GM21723 (cell line): ENCODE results near the gene UPK3A.

Source experiments
- ATAC-seq: cut with Tn5 transposase; IDR thresholded peaks from one replicate; pipeline ENCODE4 v1.9.1; 2021; ENCODE audit warnings: mild to moderate bottlenecking, moderate library complexity; ENCODE audit not compliant: unreplicated experiment

Gene UPK3A

DNA sequence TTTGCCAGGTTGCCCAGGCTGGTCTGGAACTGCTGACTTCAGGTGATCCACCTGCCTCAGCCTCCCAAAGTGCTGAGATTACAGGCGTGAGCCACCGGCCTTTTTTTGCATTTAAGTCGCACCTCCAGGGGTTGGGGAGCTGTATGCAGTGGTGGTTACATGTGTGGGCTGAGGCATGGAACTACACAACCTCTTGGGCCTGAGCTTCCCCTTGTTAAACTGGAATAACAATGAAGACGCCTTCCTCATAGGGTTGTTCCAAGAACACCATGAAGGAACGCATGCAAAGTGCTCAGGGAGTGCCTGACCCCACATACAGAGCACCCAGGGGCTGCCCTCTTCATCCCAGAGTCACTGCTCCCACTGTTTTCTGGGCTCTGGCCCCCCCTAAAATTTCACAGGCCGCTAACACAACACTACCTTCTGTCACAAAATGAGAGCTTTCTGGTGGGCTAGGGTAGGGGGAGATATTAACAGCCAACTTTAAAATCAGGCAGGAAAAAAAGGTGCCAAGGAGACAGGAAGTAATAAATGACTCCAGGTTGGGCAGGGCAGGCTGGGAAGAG, 23.7 kb downstream of the UPK3A start:
- no peak for ATAC-seq

DNA sequence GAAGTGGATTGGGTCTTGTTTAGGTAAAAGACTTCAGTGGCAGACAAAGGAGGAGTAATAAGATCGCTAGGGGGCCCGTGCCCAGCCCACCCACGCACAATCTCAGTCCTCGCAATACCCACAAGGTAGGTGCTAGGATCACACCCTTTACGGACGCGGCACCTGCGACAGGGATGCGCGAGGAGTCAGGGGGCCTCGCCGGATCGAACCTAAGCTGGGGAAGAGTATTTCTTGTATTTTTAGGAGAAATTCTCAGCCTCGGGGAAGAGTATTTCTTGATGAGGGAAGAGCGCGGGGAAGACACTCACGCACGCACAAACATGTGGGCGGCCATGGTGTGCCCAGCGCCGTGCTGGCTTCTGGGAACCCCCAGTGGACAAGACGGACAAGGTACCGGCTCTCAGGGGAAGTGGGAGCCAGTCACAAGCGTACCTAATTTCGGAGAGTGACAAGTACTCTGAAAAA, 24.2 kb downstream of the UPK3A start:
- no peak for ATAC-seq

DNA sequence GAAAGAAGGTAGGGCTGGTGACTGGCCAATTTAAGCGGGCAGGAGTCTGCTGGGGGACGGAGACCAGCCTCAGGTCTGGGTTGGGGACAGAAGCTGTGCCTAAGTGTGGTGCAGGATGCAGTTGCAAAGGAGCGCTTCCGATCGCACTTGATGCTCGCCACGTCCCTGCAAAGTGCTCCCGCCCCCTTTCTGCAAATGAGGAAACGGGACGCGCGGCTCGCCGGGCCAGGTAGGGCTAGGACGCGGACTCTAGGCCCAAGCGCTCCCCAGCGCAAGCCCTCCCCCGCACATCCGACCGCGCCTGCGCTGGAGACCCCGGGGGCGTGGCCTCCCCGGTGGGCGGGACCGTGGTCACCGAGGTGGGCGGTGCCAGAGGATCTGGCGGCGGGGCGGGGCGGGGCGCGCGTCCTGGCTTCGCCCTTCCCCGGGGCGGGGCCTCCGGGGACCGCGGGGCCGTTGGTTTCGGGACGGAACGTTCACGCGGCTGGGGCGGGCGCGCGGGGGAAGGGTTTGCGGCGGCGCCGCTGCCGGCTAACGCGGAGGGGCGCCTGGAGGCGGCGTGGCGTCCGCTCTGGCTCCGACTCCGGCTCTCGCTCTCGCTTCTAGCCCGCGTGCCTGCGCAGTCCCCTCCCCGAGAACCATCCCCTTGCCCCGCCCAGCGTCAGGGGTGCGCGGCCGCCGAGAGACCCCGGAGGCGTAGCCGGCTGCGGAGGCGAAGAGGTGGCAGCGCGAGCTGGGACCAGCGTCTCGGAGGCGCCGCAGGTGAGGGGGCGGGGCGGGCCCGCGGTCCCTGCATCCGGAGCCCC, 24.9 kb downstream of the UPK3A start, which contains the start of gene FAM118A:
Gene FAM118A, plus strand, starts transcription at position 513 of the 806 bp plus-strand sequence. CDS start 12,446 bp downstream, outside the sequence.
- peak; percentile 75 for ATAC-seq

DNA sequence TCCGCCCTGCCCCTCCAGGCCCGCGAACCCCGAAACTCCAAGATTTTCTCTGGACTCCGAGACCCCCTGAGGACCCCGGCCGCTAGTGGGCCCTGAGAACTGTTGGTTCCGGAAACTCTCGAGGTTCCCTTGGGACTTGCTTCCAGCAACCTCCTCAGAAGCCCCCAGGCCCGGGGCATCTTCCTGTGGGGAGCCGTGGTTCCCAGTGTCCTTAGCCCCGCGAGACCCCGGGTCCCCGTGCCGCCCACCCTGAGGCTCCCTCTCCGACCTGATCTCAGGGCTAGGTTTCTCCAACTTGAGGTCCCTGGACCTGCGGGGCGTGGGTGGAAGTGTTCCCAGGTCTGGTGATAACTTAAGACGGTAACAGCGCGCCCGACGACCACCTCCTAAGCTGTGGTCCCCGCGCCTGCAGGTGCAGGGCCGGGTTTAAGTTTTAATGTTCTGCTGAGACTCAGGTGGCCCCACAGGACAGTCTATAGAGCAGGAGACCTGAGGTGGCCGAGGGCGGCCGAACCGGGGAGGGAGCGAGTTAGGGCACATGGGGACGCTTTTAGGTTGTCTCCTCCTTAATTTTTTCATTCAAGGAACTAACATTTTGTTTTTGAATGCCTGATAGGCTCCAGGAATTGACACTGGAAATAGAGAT, 25.7 kb downstream of the UPK3A start:
- ATAC-seq: no peak

DNA sequence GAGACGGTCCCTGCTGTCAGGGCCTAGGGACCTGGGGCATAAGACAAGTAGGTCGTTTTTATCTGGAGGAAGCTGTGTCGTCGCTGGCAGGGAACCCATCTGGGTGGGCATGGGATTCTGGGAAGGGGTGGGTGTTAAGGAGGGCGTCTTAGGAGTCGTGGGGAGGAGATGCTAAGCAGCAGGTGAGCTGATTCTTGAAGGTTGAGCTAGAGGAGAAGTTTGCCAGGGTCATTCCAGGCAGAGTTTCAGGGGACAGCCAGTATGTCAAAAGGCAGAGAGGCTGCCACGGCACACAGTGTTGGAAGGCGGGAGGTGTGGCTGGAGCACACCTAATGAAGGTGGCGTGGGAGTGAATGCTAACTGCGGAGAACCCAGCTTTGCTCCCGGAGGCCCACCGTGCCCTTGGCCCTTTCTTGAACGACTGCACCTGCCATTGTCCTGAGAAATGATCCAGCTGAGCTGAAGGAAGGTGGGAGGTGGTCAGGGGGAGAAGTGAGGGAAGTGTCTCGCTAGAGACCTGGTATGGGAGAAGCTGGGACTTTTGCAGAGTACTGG, 26.3 kb downstream of the UPK3A start:
- no peak for ATAC-seq

DNA sequence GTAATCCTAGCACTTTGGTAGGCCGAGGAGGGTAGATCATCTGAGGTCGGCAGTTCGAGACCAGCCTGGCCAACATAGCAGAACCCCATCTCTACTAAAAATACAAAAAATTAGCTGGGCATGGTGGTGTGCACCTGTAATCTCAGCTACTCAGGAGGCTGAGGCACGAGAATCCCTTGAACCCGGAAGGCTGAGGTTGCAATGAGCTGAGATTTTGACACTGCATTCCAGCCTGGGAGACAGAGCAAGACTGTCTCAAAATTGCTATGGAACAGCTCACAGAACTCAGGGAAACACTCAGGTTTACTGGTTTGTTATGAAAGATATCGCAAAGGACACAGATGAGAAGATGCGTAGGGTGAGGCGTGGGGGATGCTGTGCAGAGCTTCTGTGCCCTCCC, 27.7 kb downstream of the UPK3A start:
- no peak for ATAC-seq

DNA sequence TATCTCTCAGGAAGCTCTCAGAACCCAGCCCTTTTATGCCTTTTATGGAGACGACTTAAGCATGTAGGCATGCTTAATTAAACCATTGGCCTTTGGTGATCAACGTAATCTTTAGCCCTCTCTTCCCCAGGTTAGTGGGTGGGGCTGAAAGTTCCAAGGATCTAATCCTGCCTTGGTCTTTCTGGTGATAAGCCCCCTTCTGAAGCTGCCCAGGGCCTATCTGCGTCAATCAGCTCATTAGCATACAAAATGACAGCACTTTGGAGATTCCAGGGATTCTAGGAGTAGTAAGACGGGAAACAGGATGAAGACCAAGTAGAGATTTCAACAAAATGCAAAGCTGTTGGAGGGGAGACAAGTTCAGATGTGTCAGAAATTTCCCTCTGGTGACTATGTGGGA, 28.1 kb downstream of the UPK3A start:
- no peak for ATAC-seq

DNA sequence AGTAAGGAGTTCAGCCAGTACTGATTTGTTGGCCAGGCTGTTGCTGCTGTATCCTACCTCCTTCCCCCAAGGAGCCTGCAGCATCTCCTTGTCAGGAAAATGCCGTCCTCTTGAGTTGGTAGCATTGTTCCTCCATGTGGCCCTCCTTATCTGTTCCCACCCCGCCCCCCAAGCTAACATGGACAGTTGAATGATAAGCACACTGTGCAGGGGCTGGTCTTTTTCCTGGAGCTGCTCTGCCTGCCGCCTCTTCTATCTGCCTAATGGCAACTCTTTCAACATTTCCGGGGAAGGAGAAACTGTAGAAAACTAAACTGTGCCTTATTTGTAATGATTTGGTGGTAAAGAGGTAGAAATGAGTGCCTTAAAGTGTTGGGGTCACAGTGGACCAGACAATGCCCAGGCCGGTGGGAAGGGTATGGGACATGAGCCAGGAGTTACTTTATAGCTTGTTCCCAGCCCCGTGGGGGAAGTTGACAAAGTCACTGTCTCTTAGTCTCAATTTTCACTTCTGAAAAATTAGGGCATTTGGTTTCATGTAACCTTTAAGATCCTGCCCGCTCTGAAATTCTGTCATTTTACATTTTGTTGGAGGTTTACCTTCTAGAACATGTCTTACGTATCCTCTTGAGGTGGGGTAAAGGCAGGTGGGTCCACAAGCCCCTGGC, 29.4 kb downstream of the UPK3A start:
- ATAC-seq: no peak

DNA sequence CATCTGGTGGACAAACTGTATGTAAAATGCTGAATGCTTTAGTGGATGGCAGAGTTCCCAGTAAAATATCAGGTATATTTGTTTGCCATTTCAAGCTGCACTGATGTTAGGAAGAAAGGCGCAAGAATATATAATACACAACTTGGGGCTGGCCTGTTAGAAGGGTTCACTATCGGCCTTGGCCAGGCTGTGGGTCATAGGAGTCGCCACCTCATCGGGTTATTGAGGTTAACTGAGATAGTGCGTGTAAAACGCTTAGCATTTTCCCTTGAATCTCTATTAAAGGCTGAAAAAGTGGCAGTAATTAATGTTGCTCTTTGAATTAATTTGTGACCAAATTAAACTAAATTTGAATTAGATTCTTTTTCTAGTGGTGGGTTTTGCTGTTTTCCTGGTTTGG, 30.0 kb downstream of the UPK3A start:
- no peak for ATAC-seq

DNA sequence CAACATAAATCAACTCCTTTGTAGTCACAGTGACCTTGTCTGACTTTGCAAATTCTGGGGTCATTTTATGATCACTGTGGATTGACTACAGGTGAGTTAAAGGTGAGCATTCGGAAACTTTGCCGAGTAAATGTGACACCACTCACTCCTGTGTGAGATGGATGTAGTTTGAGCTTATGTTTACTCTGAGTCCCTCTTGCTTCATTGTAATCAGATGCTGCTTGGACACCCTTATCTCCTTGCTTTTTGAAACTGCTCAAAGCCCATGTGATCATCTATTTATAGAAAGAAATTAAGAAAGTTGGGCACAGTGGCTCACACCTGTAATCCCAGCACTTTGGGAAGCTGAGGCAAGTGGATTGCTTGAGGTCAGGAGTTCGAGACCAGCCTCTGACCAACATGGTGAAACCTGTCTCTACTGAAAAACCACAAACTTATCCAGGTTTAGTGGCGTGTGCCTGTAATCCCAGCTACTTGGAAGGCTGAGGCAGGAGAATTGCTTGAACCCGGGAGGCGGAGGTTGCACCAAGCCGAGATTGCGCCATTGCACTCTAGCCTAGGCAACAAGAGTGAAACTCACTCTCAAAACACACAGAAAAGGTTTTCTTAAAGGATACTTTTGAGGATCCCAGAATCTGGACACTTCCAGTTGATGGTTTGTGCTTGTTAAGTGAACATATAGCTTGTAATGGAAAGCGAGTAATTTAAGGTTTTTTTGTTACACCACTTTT, 32.2 kb downstream of the UPK3A start:
- ATAC-seq: no peak

DNA sequence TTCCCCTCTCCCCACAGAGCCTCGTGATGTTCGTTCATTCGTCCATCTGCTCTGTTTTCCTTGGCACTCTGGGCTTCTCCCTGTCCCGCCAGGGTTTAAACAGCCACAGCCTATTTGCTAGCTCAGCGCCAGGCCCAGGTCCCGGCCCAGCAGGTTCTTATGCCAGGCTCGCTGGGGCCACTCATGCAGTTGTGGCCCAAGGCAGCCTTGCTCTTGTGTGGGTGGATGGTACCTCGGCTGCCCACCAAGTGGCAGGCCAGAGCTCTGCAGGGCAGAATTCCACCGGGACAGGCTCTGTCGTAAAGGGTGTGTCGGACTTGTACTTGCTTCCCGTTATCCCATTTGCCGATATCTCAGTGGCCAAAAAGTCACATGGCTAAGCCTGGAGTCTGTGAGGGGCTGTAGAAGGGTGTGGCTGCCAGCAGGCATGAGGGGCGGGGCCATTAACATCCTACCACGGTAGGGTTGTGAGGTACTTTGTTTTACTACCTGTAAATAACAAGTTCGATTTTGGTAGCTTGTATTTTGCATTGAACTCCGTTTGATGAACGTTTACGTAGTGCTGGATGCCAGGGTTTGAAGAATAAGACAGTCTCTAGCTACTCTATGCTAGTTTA, 32.9 kb downstream of the UPK3A start:
- no peak for ATAC-seq

DNA sequence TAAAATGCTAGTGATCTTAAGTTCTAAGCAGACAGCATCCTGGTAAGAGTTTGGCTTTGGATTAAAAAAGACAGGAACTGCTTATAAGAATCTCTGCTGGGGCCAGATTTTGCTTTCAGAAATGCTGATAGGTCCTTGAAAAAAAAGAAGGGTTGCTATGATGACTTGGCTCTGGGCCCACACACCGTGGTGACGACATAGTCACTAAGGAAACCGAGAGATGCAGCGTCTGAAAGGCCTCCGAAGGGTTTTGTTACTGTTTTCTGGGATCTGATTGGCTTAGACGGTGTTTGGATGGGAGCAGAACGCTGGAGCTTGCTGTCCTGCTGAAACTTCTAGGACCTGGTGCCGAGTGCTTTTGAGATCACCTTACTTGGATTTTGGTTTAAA, 33.4 kb downstream of the UPK3A start:
- ATAC-seq: peak; percentile 58

DNA sequence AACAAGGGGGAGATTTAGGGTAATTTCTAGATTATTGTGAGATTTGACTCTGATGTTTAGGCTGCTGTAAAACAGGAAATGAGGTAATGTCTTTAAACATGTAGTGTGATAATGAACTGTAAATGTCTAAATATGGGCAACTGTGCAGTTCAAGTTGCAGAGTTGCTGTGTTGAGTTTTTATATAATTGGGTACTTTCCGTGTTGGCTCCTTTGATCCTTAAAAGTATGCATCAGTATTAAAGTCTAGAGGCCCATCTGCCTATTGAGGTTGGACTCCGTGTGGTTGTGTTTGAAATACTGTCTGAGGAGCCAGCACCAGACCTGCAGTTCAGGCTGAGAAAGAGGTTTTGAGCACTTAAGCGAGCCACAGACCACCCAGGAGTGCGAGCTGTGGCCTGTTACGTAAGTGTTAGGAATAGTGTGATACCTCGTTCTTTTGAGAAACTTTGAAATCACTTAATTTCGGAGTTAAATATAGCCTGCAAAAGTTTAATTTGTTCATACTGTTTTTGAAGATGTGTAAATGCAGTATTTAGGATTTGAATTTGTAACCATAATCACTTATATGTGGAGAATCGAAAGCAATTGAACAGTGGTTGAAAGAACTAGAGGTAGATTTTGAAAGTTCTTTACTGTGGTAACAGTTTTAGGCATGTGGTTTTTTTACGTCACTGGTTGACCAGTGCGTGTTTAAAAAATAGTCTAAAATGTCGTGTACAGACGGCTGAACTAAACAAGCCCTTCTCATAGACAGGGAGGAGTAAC, 34.0 kb downstream of the UPK3A start:
- ATAC-seq: peak; percentile 38

DNA sequence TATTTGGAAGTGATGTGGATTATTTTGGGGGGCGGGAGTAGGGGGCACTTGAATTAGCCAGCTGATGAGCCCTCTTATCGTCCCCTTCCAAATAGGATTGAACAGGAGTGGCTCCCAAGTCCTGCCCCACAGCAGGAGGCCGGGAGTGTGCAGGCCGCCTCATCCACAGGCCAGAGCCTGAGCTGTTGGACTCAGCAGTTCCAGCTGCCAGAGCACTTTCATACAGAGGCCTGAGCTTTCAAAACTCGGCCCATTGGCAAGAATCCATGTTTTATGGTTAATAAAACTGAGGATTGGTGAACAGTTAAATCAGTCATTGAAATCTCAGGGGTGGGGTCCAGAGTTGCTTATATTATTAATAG, 34.6 kb downstream of the UPK3A start:
- no peak for ATAC-seq

DNA sequence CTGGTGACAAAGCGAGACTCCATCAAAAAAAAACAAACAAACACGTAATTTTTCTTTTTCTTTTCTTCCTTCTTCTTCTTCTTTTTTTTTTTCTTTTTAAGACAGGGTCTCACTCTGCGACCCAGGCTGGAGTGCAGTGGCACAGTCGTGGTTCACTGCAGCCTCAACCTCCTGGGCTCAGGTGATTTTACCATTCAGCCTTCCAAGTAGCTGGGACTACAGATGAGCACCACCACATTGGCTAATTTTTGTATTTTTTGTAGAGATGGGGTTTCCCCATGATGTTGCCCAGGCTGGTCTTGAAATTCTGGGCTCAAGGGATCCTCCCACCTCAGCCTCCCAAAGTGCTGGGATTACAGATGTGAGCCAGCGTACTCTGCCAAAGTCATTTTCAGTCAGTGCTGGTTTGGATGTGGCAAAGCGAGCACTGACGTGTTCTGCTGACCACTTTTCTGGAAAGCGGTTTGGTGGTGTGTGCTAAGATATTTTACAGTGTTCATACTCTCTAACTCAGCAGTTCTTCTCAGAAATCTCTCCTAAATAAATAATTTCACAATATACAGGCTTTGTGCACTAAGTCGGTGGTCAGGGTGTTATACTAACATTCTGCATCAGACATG, 35.7 kb downstream of the UPK3A start:
- ATAC-seq: no peak

DNA sequence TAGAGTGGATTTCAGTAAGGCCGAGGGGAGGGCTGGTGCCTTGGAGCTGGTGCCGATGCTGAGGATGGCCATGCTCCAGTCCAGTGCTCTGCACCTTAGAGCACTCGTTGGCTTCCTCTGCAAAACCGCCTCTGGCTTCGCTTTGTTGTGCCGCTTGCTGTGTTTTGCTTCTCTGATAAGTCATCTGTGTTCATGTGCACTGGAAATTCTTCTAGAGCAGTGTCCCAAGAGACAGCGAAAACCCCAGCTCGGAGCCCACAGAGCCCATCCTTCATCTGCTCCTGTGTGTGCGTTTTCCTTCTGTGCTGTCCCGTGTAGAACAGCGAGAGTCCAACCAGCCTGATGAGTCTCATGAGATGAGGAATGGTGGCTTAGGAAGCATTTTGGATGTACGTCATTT, 37.1 kb downstream of the UPK3A start:
- no peak for ATAC-seq

DNA sequence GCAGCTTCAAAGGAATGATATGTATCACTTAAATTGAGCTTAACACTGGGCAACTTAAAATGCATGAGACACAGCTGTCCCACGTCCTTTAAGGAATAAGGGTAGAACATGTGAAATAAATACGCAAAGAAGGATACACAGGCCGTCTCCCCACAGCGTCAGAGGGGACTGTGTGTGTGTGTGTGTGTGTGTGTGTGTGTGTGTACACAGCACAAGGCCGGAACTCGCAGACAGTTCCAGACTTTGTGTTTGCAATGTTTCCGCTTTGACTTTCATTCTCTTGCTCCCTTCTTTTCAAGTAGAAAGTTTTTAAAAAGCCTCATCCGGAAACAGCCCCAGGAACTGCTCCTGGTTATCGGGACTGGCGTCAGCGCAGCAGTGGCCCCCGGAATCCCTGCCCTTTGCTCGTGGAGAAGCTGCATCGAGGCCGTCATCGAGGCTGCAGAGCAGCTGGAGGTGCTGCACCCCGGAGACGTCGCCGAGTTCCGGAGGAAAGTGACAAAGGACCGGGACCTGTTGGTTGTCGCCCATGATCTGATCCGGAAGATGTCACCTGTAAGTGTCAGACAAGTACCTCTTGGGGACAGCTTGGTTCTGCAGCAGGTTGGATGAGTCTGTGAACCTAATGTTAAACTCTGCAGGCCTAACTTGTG, 38.2 kb downstream of the UPK3A start:
- no peak for ATAC-seq

DNA sequence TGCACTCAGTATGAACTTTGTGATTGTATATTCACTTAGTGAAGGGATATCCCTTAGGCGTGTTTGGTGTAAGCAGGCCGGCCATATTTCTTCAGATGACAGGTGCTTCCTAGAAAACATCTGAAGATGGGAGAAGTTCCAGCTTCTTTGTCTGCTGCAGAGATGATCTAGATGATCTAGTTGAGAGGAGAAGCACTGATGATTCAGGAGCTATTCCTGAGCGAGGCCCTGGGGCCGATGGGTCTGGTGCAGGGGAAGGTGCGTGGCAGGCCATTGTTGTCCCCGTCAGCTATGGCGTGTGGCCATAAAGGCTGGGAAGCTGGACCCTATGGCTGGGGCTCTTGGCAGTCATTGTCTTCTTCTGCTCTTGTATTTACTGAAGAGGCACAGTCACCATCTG, 38.9 kb downstream of the UPK3A start:
- ATAC-seq: no peak
